GM11168 (cell line): ENCODE measurements around the gene PNPLA2.

Source experiments
- in situ Hi-C: fragments of 300-500 bp; cut with MboI; formaldehyde crosslinking; loops from one replicate; pipeline ENCODE4 v1.12.0; 2022; ENCODE audit warnings: low sequenced_read_pairs; ENCODE audit not compliant: unreplicated experiment

PNPLA2 gene

DNA sequence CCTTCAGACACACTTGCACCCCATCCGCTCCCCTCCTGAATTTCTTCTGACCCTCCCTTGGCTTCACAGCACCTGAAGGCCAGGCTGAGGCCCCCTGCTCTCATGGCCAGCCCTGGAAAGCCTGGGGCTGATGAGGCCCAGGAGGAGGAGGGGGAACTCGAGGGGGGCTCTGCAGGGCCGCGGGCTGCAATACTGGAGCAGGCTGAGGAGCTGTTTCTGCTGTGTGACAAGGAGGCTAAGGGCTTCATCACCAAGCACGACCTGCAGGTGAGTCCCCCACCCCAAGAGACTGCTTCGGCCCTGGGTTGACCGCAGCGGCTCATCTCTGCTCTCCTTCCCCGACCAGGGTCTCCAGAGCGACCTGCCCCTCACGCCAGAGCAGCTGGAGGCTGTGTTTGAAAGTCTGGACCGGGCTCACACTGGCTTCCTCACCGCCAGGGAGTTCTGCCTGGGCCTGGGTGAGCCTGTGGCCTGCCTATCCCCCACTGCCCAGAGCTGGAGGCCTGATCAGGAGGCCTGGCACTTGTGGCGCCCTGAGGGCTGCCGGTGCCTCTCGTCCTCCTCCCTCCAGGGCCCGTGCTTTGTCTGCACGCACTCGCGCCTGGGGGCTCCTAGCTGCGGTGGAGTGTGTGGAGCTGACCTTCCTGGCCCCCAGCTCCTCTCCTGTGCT, 9.9 kb downstream of the PNPLA2 start:
- in situ Hi-C loops: no loop called here

DNA sequence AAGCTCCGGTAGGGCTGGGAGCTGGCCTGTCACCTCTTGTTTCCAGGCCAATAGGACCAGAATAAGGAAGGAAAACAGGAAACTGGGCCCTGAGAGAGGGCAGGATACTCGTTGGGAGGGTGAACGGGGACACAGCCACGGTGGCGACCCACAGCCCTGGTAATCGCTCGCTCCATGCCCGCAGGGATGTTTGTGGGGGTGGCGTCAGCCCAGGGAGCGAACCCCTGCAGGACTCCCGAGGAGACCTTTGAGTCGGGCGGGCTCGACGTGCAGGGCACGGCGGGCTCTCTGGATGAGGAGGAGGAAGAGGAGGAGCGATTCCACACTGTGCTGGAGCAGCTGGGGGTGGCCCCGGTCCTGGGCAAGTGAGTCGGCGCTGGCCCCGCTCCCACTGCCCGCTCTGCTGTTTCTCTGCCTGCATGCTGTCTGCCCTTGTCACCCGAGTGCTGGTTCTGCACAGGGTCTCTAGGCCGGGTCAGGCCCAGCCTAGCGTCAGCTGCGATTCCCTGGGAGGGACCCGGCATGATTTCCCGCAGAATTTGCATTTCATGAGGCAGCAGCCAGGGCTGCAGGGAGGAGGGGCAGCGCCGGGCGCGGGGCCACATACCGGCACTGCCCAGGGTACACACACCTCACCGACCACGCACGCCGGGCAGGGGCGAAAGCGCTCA, 10.6 kb downstream of the PNPLA2 start:
- in situ Hi-C loops: no loop called here

DNA sequence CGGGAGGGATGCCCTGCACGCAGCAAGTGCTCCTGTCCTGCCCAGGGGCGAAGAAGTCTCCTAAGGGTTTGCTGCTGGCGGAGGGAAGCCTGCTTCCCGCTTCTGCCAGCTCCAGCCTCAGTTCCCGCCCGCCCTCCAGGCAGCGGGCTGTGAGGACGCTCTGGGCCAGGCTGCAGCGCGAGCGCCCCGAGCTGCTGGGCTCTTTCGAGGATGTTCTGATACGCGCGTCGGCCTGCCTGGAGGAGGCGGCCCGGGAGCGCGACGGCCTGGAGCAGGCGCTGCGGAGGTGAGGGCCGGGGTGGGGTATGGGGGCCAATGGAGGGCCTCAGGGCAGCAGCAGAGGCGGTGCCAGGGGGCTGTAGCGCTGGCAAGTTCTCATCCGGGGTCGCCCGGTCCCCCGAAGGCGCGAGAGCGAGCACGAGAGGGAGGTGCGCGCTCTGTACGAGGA, 11.2 kb downstream of the PNPLA2 start:
- in situ Hi-C loops: no loop called here

DNA sequence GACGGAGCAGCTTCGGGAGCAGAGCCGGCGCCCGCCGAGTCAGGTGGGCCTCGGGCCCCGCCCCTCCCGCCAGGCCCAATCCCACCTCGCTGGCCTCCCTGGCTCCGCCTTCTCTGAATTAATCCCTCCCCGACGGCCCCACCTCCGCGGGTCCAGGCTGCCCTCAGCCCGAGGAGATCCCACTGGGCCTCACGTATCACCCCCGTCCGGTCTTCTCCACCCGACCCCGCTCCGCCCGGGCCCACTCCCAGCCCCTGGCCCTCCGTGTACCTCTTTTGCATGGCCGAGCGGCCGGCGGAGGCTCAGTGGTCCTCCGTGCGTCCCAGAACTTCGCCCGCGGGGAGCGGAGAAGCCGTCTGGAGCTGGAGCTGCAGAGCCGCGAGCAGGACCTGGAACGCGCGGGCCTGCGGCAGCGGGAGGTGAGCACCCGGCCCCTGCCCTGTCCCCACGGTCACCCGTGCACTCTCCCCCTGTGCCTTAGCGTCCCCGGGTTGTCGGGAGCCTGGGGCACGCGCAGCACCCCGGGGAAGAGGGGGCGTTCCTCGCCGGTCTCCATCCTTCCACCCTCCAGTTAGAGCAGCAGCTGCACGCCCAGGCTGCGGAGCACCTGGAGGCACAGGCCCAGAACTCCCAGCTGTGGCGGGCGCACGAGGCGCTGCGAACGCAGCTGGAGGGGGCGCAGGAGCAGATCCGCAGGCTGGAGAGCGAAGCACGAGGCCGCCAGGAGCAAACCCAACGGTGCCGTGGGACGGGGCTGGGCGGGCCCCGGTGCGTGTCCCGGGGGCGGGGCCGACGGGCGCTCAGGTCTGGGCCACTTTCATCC, 11.8 kb downstream of the PNPLA2 start:
- in situ Hi-C loops: no loop called here

DNA sequence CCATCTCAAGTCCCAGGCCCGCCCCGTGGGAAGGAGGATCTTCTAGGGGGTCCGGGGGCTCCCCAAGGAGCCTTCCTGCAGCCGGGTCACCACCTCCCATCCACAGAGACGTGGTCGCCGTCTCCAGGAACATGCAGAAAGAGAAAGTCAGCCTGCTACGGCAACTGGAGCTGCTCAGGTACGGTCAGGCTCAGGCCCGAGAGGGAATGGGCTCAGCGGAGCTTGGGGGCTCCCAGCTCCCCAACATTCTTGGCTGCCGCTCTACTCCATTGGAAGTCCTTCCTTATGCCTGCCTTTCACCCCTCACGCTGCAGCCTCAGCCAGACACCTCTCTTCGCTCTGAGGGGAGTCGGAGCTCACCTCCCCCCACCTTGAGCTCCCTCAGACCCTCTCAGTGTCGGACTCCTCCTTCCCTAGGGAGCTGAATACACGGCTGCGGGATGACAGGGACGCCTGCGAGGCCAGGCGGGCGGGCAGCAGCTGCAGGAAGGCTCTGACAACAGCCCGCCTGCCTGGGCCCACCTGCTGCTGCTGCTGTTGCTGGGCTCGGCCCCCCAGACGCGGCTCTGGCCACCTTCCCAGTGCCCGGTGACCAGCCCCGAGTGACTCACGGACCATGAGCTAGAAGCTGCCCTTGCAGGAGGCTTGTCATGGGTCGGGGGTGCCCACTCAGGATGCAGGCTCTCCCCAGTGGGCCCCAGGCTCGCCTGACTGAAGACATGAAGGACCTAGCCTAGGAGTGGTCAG, 12.6 kb downstream of the PNPLA2 start:
- in situ Hi-C loops: no loop called here

DNA sequence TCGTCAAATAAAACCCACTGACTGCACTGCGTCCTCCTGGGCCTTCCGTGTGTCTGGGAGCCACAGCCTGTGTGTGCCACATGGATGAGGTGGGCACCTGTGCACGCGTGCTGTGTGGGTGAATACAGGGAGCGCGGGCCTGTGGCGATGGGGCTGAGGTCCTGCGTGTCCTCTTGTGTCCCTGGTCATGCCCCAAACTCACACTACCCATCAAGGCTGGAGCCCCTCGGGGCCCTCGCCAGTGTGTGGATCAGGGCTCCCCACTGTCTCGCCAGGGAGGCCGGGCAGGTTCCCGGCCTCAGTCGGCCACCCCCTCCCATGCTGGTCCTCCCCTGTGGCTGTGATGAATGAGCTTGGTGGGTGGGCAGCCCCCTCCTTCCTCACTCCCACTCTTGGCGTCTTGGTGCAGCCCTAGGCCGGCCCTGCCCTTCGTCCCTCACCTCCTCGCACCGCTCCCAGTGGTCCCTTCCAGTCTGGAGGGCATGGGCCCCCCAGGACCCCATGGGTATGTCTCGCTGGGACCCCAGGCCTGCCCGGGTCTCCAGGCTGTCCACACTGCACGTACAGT, 13.3 kb downstream of the PNPLA2 start:
- in situ Hi-C loops: no loop called here

DNA sequence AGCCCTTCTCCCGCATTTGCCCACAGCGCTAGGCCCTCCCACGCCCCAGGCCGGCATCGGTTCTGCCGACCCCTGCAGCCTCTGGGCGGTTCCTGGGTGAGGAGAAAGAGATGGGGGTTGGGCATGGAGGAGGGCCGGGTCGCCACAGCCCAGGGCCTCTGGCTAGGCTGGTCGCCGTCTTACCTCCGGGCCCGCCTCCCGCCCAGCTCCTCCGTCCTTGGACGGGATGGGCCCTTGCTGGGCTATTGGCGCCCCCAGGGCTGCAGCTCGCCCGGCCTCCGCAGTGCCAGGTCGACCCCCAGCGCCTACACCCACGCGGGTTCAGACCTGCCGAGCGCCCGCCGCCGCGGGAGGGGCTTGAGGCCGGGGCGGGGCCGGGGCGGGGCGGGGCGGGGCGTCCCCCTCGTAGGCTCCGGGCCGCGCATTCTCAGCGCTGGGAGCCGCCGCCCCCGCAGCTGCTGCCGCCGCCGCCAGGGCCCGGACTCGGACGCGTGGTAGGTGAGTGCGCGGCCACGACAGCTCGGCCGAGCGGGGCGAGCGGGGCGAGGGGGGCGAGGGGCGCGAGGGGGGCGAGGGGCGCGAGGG, 13.9 kb downstream of the PNPLA2 start, which contains the start of gene CD151:
CD151 (plus strand) TSS at position 424 of the 585 bp plus-strand sequence. CDS start 3,118 bp downstream, outside the sequence.
- in situ Hi-C loops: no loop called here

DNA sequence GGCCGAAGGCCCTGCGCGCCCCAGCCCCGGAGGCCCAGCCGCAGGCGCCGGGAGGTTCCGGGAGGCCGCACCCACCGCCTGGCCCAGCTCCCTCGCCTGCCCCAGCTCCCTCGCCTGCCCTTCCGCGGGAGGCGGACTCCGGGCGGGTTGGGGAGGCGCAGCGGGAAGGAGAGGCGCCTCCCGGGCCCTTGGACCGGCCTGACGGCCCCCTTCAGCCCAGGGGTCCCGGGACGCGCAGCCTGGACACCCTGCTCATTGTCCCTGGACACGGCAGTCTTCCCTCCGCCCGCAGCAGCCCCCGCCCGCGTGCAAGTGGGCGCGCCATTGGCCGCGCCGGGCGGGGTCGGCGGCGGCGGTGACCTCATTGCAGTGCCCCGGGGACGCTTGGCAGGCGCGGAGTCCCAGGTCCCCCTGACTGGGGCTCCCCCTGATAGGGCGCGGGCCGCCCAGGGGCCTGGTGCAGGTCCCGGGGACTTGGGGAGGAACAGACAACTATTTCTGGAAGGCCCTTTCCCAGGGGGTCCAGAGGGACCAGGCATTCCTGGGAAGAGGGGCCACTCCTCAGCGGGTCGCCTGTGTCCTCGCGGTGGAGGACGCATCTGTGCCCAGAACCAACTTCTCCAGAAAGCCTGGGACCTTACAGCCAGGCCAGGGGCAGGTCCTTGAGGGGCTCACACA, 14.5 kb downstream of the PNPLA2 start:
- in situ Hi-C loops: no loop called here

DNA sequence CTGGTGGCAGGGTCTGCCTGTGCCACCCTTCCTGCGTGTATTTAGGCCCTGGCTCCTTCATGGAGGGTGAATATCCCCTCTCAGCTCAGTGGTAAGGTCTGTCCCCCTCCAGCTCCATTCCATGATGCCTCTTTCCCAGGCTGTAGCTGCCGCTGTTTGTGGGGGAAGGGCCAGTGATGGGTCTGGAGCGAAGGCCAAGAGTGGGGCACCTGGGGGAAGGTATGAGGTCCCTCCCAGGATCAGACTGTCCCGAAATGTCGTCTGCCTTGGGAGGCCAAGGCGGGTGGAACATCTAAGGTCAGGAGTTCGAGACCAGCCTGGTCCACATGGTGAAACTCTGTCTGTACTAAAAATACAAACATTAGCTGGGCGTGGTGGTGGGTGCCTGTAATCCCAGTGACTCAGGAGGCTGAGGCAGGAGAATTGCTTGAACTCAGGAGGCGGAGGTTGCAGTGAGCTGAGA, 15.2 kb downstream of the PNPLA2 start:
- in situ Hi-C loops: no loop called here

DNA sequence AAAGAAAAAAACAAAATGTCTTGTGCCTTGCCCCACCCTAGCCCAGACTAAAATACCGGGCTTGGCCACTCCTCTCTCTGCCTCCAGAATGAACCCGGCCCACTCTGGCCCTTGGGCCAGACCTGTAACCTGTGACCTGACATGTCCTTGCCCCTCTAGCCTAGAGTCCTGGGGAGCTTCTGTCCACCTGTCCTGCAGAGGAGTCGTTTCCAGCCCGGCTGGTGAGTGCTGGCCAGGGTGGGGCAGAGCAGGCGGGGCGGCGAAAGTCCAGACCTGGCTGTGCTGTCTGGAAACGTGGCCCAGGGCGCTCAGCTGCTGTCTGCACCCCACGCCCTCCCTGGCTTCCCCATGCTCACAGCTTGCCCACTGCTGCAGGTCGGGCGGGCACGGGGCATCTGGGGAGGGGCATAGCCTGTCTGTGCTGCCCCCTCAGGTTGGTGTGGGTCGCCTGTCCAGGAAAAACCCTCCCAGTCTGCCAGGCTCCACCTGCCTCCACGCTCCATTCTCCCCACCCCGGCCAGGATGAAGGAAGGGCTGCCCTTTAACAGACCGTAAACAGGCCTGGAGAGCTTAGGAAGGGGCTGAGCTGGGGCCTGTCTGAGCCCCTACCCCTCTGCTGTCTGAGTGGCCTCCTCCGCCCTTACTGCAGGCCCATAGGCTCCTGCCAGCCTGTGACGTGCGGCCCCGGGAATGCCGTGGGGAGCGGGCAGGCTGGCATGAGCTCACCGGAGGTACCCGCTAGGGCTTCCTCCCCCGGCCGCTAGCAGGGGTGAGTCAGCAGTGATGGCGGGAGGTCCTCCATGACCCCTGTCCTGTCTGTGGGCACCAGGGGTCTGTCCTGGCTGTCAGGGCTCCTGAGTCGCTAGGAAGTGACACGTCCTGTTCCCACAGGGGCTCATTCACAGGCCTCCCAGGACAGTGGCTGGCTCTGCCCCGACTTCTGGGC, 15.9 kb downstream of the PNPLA2 start:
- in situ Hi-C loops: no loop called here

DNA sequence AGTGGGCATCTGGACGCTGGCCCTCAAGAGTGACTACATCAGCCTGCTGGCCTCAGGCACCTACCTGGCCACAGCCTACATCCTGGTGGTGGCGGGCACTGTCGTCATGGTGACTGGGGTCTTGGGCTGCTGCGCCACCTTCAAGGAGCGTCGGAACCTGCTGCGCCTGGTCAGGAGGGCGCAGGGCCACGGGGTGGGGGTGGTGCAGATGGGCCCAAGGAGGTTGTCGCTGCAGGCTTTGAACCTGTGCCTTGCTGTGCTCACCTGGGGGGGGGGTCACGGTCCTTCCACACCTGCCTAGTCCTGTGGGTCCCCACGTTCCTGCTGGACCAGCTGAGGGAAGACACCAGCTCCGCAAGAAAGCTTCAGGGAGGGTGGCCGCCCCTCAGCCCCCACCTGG, 17.6 kb downstream of the PNPLA2 start:
- in situ Hi-C loops: no loop called here

DNA sequence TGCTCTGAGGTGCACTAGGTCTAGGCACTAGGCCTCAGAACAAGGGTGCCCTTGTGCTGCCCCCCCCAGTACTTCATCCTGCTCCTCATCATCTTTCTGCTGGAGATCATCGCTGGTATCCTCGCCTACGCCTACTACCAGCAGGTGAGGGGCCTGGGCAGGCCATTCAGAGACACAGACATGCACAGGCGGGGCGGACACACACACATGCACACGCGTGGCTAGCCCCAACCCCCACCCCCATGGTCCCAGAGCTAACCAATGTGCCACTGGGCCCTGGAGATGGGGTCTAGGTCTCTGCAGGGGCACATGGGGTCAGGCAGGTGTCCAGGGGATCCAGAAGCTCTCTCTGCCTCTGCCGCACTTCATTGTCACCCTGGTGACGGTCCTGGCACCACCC, 18.0 kb downstream of the PNPLA2 start:
- in situ Hi-C loops: no loop called here

DNA sequence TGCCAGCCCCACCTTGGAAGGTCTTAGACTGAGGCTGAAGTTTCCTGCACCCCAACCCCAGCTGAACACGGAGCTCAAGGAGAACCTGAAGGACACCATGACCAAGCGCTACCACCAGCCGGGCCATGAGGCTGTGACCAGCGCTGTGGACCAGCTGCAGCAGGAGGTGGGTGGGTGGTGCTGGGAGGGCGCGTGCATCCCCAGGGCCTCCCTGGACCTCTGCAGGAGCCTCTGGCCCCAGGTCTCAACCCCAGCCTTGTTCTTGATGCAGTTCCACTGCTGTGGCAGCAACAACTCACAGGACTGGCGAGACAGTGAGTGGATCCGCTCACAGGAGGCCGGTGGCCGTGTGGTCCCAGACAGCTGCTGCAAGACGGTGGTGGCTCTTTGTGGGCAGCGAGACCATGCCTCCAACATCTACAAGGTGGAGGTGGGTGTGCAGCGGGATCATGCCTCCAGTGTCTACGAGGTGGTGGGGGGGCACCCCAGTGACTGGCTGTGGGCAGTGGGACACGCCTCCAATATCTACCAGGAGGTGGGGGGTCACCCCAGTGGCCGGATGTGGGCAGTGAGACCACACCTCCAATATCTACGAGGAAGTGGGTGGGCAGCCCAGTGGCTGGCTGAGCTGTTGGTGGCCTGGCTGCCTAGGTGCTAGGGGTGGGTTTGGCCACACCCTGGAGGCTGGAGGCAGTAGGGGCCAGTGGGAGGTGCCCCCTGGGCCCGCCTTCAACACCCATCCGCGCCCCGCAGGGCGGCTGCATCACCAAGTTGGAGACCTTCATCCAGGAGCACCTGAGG, 18.7 kb downstream of the PNPLA2 start:
- in situ Hi-C loops: no loop called here

DNA sequence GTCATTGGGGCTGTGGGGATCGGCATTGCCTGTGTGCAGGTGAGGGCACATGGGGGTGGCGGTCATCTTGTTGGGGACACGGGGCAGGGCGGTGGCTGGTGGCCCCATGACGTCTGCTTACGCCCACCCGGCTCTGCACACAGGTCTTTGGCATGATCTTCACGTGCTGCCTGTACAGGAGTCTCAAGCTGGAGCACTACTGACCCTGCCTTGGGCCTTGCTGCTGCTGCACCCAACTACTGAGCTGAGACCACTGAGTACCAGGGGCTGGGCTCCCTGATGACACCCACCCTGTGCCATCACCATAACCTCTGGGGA, 19.2 kb downstream of the PNPLA2 start:
- in situ Hi-C loops: no loop called here

DNA sequence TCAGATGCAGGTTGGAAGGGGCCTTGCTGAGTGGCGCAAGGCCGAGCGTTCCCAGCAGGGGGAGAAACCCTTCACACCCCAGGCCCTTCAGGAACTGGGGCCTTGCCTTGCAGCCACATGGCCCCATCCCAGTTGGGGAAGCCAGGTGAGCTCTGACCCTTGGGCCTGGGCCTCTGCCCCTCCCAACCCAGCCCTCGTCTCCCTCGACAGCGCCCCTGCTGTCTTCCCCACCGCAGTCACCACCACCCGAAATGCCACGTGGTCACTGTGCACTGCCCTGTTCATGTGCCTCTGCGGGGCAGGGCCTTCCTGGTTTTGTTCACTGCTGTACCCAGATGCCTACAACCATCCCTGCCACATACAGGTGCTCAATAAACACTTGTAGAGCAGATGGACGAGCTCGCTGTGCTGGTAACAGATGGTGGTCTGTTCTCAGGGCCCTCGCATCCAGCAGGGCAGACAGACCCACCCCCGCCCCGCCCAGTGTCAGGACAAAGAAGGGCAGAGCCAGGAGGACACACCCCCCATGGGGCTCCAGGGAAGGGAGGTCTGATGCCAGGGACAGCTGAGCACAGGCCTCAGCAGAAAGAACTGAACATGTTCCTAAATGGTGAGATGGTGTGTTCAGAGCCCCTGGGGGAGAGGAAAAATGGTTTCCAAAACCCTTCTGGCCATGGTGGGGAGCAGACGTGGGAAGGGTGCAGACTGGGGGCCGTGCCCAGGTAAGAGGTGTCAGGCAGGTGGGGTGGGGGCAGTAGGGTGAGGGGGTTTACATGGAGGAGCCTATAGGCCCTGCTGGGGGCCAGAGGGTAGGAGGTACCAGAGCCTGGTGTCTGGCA, 19.9 kb downstream of the PNPLA2 start:
- in situ Hi-C loops: no loop called here

DNA sequence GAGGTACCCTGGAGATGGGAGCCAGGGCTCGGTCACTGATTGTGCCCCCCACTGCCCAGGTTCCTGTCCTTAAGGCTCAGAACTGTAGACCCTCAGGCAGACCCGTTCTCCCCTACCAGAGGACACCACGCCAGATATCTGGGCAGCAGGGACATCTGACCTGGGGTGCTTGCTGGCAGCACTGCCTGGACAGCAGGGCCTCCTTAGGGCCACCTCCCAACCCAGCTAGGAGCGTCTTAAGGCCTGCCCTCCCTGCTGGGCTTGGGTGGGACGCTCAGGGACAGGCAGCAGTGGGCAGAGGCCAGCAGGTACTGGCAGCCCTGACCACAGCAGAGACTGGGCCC, 20.5 kb downstream of the PNPLA2 start:
- in situ Hi-C loops: no loop called here
